GM18526 (cell line): Measurements from ENCODE around the gene XRCC5.

Experiments used
- POLR2A ChIP-seq: IDR thresholded peaks from 3 replicates; pipeline ENCODE4 v1.6.1; 2011; ENCODE audit not compliant: insufficient read length; ENCODE audit errors: extremely low read depth

Gene XRCC5

DNA sequence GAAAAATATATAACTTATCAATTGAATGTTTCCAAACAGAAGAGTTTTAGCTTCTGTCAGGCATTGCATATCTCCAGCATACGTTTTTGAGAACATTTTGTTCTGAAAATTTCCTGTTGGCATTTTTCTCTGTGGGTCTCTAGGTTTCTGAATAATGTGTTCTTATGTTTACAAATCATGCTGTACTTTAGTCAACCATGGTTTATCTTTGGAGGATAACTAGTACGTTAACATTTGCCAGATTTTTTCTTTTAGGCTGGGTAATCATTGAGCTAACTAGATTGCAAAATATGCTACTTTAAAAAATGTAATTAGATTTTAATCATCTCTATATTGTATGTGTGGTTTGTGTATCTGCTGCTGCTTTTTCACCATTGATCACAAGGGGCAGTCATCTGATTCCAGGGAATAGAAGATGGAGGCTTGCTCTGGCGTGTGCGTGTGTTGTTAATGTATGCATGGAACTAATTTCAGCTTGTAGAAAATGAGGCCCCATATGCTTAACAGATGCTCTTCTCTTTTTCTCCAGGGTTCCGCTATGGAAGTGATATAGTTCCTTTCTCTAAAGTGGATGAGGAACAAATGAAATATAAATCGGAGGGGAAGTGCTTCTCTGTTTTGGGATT, 21.3 kb downstream of the XRCC5 start:
- TF ChIP-seq POLR2A = no peak

DNA sequence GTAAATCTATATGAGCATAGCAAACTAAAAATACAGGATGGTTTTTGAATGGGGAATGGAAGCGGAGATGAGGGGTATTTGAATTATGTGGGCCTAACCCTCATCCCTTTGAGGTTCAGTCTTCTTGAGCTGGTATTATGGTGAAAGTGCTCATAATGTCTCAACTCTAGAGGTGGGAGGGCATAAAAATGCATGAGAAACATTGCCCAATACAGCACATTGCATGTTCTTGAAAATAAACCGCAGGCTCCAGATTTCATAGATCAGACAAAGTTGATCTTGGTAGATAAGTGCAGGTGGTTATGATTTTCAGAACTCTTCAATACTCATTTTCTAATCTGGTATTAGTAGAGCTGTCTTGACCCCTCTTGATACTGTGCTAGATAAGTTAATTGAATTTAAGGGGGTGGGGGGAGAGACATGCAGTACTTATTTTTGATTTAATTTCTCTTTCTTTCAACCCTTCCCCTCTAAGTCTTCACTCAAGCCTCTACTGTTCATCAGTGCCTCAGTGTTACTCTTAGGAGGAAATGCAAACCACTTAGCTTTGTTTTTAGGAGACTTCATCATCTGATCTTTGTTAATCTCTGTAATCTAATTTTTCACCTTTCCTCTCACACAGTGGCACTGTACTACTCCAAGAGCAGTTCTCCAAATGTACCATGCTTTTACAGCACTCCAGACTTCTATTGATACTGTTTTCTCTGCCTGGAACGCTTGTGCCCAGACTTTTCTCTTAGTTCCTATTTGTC, 22.2 kb downstream of the XRCC5 start:
- no peak for TF ChIP-seq POLR2A

DNA sequence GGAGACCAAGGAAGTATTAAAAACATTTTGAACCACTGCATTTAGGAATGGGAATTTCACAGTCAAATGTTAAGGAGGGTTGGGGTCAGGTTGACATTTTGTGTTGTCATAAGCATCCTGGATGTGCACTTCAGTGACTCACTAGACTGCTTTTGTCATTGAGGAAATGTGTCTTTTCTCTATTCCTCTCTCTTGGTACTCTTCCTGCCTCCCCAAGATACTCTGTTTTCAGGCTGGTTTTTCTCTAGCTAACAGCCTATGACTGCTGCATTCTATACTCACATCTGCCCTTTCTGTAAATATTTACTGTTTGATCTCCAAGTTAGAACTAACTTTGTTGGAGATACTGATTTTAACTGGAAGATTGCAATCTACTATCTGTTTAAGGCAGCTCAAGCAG, 23.4 kb downstream of the XRCC5 start:
- no peak for TF ChIP-seq POLR2A

DNA sequence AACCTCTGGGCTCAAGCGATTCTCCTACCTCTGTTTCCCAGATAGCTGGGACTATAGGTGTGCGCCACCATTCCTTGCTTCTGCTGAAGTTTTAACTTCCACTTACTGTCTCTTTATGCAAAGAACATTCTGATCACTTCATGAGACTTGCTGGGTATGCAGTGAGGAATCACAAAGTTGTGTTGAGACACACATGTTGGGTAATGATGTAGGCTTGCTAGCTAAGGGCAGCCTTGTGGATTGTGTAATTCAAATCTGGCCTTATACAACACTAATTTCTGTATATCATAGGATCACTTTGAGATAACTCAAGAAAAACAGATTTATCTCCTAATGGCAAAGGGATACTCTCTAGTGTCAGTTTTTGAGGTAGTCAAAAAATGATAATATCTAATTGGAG, 24.2 kb downstream of the XRCC5 start:
- TF ChIP-seq POLR2A = no peak

DNA sequence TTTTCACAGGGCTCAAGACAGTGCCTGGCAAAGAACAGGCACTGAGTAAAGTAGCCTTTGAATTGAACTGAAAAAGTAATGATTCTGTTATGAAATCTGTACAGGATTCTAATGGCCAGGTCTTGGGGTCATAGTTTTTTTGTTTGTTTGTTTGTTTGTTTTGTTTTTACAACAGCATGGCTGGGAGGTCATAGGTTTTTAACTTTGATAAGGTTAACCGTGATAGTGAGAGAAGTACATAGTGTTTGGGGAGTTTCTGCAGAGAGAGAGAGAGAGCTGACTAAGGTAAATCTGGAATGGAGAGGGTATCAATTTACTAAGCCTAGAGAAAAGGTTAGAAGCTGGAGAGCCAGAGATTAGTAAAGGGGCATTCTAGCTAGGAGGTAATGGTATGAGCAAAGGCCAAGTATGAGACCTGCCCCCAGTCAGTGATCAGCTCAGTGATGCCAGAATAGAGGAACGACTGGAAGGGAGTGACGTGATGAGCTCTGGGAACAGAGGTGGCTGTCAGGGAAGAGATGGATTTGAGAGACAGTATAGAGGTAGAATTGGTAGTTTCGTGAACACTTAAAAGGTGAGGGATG, 25.9 kb downstream of the XRCC5 start:
- TF ChIP-seq POLR2A = no peak

DNA sequence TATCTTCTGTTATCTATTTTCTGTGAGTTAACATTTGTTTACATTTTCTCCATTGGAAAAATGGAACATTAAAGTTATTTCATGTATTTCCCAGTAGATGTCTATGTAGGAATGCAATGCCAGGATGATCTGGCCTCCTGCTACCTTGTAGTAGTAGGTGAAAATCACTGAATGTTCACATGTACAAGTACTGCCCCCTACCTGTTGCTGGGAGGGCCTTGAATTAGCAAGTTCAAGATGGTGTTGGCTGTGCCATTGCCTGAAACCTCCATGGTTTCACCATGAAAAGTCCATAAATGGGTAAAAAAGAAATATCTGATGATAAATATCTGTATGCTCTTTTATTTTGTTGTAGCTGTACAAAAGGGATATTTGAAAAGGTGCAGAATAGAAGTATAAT, 30.7 kb downstream of the XRCC5 start:
- no peak for TF ChIP-seq POLR2A

DNA sequence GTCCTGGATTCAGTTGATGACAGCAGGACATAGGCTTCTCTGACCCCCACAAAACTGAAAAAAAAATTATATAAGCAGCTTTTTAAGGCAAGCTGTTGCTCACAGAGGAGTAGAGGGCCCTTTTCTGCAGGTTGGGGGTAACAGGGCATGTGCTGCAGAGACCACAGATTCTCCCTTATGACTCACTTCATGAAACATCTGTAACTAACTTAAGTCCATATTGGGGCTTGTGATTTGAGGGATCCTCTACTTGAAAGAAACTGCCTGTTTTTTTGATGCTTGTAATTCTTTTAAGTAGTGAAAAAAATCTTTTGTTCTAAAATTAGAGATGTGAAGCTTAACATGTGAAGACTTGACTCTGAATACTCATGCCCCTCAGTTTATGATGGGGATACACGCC, 33.4 kb downstream of the XRCC5 start:
- no peak for TF ChIP-seq POLR2A

DNA sequence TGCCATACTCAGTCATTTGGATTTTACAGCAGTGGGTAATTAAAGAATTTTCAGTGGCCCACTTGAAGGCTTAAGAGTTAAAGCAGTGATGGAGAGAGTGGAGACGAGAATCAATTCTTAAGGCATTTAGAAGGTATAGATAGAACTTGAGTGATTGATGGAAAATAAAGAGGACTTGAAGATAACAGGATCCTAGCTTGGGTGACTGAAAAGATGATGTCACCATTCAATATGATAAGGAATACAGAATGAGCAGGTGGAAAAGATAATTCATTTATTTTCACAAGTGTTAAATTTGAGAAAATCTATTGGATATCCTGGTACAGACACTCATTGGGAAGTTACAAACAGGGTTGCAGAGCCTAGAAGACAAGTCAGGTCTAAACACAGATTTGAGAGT, 35.2 kb downstream of the XRCC5 start:
- TF ChIP-seq POLR2A = no peak

DNA sequence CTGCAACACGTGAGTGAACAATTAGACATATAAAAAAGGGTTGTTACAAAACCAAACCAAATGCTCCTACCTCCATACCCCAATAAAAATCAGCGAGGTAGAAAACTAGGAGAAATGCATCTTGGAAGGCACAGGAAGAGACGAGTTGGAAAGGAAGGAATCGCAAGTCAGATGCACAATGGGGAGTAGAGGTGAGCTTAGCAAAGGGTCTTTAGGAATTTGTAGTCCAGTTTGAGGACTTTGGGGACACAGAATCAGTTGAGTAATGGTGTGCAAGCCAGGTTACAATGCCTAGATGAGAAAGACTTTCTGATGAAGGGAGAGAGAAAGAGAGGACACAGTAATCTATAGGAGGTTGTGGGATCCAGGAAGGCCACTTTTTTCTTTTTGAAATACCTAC, 35.7 kb downstream of the XRCC5 start:
- no peak for TF ChIP-seq POLR2A

DNA sequence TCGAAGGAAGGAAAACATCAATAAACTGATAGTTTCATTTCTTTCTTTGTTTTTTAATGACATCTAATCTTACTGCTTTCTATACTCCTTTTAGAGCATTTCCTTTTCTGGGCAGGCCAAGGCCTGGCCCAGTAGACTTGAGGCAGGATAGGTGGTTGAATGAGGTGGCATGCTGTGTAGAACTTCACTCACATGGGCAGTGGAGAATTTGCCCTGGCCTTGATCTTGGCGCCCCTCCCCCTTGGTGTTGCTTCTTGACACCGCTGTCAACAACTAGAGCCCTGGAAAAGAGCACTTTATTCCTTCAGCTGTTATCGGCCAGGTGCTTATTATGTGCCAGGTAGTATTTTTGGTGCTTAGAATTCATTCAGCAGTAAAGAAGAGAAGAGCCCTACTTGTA, 37.4 kb downstream of the XRCC5 start:
- TF ChIP-seq POLR2A = no peak

DNA sequence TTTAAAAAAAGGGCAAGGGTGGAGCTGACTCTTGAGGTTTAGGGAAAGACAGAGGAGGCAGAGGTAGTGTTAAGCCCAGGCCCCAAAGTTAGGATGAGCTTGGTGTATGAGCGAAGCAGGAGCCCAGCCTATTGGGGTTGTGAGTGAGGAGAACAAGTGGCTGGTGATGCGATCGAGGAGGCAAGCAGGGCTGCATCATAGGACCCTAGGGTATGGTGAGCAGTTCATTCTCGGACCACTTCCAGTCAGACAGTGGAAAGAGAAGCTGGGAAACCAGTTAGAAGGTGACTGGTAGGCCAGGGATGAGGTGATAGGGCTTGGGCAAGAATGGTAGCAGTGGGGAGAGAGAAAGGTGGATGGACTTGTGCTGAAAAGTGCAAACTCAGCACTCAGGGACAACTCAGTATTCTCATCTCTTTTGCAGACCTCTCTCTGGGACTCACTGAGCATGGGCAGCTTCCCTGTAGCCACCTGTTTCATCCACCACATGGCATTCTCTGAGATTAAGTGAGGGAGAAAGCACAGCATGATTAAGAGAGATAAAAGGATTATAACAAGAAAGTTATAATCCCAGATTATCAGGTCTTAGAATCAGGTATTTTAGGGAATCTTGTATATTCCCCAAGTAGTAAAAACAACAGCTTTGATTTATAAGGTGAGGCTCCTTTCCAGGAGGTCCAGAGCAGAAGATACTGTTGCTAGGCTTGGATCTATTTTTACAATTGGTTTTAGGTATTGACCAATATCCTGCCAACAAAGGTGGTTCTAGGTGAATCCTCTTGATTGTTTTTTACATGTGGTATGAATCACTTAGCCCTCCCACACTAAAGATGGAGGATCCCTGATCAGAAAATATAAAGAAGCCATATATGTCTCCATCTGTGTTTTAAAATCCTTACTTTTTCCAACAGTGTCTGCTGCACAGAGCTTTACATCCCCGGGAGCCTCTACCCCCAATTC, 38.3 kb downstream of the XRCC5 start:
- TF ChIP-seq POLR2A = no peak

DNA sequence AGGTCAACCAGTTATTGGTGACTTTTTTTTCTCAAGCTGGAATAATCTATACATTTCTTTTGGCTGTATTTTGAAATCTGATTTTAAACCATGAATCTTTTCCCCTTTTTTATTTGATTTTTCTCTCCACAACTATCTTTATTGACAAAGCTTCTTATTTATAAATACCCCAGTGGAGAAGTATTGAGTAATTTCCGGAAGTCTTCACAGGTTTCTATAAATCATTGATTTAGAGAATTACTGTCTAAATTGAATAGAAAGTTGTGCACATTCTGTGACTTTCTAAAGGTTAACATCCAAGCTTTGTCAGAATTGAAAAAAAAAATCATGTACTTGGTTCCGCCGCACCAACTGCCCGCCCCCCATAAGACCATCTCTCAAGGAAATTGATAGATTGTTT, 39.8 kb downstream of the XRCC5 start:
- no peak for TF ChIP-seq POLR2A

DNA sequence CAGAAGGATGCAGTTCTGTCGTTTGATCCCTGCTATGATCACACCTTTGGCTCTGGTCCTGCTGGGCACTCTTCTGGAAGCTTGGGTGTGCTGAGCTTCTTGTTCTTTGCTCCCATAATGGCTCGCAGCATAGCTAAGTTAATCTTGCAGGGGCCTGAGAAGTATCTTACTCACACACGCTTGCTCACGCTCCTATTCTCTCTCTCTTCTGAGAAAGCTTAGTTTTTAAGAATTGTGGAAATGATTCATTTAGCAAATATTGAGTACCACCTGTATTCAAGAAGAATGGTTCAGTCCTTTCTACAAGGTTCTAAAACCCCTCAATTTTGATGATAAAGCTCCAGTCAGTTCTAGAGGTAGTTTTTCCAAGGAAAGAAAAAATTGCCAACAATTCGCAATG, 40.6 kb downstream of the XRCC5 start:
- TF ChIP-seq POLR2A = no peak

DNA sequence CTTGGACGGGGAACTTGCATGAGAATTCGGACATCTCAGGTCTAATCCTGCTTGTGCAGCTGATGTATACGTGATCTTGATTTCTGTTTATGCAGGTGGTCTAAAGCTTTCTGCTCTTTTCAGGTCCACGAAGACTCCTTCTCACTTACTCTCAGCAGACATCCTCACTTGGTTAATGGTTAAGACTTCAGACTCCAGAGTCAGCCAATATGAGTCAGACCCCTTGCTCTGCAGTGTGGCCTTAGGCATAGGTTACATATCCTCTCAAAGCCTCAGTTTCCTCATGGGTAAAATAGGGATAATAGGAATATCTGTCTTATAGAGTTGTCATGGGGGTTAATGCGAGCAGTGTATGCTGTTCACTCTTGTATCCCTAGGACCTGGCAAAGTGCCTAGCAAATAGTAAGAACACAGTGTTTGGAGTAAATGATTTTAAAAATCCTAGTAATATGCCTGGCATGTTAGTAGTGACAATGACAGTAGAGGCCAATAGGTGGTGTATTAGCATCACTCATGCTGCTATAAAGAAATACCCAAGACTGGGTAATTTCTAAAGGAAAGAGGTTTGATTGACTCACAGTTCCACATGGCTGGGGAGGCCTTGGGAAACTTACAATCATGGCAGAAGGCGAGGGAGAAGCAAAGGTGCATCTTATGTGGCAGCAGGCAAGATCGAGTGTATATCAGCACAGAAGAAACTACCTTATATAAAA, 42.3 kb downstream of the XRCC5 start:
- TF ChIP-seq POLR2A = no peak

DNA sequence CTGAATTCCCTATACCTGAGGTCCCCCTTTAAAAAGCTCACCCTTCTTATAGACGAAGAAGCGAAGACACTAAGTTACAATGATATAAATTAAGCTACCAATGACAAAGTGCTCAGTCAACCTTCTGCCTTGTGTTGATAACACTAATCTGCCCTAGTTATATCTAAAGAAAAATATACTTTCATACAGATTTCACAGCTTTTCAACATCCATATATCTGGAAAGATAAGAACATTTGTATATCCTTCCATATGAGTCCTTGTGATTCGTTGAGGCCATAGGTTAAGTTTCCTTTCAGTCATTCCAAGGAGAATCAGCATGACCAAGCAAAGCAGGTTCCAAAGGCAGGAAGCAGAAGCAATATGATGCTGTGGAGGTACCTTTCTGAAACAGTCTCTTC, 46.8 kb downstream of the XRCC5 start:
- no peak for TF ChIP-seq POLR2A

DNA sequence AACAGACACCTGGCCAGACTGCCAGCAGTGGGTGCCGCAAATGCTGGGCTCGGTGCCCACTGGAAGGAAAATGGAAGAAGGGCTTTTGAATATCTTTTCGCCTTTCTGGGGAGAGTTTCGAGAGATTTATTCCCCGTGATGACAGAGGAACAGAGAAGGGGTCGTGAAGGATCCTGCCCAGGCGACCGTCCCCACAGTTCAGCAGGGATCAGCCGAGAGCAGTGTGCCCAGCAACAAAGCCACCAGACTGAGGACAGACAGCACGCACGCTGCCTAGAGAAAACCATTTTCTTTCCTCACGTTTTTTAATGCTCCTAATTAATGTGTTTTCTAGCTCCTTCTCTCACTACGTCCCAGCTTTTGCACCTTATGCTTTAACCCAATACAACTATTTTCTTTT, 47.7 kb downstream of the XRCC5 start:
- no peak for TF ChIP-seq POLR2A

DNA sequence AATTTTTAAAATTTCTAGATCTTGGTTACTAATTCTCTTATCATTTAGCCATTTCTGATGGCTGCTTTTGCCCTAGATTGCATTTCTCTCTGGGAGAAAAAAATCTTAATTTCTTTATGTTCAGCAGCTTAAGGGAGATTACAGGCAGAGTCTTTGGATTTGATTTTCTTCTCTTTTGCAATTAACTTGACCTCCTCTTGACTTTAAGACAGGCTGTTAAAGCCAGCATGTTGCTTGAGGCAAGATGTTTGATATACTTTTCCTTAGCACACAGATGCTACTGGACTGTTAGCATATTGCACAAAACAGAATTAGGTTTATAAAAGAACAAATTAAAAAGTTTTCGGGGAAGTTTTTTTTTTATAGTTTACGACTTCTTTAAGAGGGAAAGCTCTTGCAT, 50.0 kb downstream of the XRCC5 start:
- no peak for TF ChIP-seq POLR2A
